Activated CD4-positive, alpha-beta T cell treated with anti-CD3 and anti-CD28 coated beads, Interleukin-2, amount 50 U/mL, for 4 hours (primary cell): ENCODE measurements around the gene TYK2.

Experiments used
- DNase-seq, 2 experiments: peaks; one replicate each; pipeline ENCODE4 v3.0.0-alpha.2; 2020

Gene TYK2

DNA sequence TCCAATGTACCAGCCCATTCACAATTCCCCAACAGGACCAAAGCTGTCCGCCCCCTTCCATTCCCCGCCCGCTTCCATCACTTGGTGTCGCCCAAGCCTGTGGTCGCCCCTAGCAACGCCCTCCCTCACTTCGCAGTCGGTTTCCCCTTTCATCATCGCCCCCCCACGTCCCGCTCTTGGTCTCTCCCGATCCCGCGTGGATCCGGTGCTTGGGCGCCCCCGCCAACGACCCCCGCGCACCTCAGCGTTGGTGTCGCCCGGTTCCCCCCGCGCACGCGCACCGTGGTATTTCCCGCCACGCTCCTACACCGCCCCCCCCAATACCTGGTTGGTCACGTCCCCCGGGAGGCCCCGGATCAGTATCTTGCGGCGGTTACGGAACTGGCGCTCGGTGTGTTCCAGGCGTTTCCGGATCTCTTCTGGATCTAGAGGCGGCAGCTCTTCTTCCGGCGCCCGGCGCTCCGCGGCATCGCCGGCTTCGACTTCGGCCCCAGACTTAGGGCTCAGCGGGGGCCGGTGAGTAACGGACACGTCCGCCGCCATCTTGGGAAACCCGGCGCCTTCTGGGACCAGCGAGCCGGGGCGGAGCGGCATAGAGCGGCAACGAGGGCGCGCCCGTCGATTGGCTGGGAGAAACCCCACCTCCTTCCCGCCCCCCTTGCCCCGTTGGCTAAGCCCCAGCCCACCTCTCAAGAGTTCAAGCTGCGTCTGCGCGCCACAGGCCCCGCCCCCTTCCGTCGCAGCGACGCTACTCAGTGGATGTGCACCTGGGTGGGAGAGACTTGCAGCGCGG, 47.2 kb downstream of the TYK2 start, which contains the start of gene RAVER1:
Gene RAVER1, minus strand, starts transcription at position 565 of the 793 bp plus-strand sequence. Its CDS starts 22 bp downstream, at position 543.
- peak; percentile 97 to 98 for DNase-seq

DNA sequence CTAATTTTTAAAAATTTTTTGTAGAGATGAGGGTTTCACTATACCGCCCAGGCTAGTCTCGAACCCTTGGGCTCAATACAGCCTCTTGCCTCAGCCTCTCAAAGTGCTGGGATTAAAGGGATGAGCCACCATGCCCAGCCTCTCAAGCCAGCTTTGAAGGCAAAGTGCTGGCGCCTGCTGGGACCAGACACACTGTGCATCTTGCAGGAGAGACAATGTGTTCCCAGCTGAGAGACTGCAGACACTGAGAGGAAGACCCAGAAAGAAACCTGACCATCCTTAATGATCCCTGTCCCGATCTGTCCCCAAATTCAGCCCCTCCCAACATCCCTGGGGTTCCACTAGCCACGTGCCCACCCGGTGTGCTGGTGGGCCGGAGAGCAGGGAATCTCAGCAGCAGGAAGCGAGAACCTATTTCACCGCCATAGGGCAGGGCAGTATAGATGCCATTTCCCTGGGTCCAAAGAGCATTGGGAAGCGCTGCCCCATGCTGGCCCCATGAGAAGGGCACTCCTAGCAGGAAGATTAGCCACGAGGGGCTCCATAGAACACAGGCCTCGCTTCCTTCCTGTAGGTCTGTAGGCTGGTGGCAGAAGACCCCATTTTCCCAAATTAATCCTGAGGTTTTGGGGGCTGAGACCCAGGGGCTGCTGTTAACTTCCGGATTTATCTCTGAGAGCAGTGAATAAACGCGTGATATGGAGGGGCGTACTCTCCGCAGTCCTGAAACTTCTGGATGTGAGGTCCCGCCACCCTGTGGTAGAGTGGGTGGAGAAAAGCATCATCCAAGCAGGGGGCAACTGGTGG, 48.0 kb downstream of the TYK2 start:
- DNase-seq: no peak

DNA sequence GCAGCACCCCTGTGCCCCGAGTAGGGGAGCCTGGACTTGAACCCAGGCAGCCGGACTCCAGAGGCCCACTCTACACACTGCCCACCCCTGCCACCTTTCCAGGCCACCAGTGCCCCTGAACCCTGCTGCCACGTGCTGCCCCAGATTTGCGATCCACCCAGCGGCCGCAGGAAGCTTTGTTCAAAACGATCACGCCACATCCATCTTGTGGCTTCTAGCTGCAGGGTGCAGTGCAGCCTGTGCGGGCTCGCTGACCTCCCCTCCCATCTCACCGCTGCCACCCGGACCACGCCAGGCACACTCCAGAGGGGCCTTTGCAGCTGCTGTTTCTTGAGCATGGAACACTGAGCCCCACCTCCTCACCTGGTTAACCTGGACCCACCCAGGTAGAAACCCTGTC, 50.8 kb downstream of the TYK2 start:
- DNase-seq: no peak

DNA sequence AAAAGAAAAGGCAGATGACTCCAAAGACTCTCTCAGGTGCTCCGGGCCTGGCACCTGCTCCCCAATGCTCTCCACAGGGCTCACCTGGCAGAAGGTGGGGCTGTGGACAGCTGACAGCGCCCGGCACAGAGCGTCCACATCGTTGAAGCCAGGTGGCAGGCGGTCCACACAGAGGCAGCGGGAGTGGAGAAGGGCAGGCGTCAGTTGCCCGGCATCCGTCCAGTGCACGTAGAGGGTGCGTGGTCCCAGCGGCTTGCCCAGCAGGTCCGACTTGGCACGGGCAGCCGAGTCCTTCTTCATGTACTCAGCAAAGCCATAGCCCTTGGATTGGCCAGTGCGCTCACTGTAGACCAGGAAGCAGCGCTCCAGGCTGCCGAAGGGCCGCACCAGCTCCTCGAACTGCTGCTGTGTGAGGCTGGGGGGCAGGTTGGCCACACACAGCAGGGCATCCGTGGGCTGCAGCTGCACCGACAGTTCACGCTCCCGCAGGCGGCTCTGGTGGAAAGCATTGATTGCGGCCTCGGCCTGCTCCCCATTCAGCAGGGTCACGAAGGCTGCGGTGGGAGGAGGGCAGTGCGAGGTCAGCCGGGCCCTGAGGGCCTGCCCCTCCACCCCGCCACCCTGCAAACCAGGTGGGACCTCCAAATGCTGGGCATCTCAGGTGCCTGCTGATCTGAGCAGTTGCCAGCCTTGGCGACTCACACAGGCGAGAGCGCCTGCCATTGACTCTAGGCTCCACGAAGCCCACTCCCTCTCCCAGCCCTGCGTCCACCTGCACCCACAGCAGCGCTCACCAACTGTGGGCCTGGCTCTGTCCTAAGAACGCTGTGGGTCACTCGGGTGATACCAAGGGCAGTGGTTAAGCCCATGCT, 51.6 kb downstream of the TYK2 start:
- DNase-seq: no peak

DNA sequence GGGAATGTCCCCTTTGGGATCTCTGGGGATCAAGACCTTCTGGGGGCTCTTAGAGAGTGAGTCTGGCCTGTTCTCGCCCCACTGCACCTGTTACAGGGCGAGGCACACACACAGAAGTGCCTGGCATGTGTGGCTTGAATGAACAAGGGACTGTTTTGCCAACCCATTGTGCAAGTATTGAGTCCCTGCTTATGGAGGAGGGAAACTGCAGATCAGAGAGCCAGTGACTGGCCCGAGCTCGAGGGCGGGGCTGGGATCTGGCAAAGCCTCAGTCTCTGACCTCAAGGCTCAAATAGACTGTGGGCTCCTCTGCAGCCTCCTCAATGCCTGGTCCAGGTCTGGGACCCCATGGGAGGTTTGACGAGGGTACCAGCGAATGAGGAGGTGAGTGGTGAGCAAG, 52.6 kb downstream of the TYK2 start:
- DNase-seq: no peak

DNA sequence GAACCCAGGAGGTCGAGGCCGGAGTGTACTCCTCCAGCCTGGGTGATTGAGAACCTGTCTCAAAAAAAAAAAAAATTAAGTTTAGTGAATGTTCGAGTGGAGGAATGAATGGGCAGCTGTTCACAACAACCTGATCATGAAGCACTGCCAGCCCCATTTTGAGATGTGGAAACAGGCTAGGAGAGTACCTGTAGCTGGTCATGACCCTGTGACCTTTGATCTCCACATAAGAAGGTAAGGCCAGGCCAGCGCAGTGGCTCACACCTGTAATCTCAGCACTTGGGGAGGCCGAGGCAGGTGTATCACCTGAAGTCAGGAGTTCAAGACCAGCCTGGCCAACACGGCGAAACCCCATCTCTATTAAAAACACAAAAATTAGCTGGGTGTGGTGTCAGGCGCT, 54.6 kb downstream of the TYK2 start:
- no peak for DNase-seq

DNA sequence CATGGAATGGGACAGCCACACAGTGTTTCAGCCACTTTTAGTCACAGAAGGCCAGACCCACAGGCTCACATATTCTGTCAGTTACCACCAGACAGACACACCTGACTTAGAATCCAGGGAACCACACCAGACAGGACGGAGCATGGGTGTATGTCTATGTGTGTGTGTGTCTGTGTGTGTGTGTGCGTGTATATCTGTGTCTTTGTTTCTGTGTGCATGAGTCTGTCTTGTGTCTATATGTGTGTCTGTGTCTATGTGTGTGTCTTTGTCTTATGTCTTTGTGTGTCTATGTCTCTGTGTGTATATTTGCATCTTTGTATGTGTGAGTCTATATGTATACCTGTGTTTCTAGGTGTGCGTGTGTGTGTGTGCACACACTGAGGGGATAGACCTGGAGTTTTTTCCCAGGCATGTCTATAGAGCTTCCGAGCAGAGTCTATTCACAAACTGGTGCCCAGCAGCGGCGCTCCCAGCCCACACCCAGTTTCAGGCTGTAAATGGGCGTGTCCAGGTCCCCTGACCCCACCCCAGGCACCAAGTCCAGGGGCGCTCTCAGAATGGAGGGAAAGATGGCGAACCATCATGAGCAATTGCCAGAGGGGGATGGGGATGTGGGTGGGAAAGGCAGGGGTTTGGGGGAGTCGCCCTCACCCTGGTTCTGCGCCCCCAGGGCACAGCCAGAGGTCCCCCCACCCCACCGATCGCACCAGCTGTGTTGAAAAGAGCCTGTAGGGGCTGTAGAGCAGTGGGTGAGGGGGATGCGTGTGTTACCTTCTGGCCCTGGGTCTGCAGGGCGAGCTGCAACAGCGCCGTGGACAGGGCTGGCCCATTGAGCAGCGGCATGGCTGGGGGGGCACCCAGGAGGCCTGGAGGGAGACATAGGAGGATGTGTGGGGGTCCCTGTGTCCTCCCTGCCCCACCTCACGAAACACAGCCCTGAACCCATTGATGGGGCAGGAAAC, 58.2 kb downstream of the TYK2 start:
- no peak for DNase-seq

DNA sequence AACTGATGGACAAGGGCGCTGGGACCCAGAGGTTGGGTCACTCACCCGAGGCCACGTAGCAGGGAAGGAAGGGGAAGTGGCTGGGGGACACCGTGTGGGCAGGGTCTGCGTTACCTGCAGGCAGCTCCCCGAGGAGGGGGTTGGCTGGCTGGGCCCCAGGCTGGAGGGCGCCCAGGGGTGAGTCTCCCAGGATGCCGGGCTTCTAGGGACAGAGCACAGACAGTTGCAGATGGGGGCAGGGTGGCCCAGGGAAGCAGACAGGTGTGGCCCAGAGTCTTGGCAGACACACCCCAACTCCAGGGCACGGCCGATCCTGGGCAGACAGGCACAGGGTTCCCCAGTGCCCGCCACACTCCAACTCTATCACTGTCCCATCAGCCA, 59.0 kb downstream of the TYK2 start:
- no peak for DNase-seq

DNA sequence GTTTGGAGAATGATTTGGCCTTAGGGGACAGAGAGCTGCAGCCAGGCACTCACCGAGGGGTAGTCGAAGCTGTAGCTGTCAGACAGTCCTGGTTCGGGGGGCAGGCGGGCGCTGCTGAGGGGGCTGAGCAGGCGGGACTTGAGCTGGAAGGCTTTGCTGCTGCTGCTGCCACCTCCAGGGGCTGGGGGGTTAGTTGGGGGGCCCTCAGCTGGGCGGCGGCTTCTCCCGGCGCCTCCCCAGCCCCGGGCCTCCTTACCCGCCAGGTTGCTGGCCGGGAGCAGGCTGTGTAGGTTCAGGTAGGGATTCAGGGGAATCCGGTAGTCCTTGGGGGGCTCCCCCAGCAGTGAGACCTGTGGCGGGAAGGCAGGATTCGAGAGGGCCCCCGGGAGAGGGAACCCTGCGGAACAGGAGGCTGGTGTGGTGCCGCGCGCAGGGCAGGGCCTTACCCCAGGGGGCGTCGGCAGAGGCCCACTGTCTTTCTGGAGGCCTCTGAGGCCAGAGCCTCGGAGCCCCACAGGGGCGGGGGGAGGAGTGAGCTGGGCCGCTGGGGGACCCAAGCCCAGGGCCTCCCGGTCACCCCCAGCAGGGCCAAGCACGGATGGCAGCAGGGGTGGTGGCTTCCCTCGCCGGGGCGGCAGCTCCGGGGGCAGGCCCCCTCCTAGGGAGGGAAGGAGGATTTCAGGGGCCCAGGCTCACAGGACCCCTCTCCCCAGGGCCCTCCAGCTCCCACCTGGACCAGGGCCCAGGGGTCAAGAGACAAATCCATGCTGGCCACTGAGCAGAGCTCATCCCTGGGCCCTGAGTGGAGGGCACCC, 59.6 kb downstream of the TYK2 start:
- no peak for DNase-seq

DNA sequence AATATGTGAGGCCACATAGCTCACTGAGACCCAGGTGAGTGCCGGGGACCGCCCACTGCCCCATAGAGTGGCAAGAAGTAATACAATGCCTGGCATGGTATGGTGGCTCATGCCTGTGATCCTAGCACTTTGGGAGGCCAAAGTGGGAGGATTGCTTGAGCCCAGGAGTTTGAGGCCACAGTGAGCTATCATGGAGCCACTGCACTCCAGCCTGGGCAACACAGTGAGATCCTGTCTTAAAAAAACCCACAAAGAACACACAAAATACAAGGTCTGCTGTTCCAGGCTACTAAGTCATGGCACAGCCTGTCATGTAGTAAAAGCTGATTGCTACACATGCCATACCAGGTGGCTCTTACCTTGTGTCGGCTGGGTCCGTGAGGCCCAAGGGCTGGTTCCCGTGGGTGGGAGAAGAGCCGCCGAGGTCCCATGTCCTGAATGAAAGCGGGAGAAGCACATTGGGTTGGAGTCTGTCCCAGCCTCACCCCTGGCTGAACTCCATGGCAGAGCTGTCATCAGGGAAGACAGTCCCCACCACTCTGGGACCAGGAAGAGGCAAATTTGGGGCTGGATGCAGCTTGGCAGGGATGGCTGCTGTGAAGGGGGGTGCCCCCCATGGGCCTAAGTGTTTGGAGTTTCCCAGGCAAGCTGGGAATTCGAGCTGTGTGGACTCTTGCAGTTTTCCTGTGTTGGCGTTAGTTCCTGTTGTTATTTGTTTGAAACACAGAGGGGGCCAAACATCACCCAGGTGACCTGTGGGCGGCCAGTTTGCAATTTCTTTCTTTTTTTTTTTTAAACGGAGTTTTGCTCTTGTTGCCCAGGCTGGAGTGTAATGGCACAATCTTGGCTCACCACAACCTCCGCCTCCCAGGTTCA, 61.3 kb downstream of the TYK2 start:
- no peak for DNase-seq

DNA sequence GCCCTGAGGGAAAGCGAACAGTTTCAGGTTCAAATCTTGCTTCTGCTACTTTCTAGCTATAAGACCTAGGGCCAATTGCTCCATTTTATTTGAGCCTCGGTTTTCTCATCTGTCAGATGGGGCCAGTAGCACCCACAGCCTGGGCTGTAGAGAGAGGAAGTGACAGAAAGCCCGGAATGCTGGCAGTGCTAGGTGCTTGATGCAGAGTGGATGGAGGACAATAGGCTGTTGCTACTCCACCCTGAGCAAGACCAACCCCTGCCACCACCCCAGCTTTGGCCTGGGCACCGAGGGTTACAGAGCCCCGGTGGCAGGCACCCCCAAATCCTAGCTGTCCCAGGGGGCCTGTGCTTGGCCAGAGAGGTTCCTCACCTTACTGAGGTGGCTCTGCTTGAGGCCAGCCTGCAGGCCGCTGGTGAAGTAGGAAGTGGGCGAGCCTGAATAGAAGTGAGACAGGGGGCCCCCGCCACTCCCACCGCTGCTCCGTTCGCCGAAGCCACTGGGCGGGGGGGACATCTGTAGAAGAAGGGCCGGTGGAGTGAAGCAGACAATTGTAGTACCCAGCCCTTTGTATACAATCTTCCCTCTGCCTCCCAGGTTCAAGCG, 62.4 kb downstream of the TYK2 start:
- DNase-seq: no peak

DNA sequence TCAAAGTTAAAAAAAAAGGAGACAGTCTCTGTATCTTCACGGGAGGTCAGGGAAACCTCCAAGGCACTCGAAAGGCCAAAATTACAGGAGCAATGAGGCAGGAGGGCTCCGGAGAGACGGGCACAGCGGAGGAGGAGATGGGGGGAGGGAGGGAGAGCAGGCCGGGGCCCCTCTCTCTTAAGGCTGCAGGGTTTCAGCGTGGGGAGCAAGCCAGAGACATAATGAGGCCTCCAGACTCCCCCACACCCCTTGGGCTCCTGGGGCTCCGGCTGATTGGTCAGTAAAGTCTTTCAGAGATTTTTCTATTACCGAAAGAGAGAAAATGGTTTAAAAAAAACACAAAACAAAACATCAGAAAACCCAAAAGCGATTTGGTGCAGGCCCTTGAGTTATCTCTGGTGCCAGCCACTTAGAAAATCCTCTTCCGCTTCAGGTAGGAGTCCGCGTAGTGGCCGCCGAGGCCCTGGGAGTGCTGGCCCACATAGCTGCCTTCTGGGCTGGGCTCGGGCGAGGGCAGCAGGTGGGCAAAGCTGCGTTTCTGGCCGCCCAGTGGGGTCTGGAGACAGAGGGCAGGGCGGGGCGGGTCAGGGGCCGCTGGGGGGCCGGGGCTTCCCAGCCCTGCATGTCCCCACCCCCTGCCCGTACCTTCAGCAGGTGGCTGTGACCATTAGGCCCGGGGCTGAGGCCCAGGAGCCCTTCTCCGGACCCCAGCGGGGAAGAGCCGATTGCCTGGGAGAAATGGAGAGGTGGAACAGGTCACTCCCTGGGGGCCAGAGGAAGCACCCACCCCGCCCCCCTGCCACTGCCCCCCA, 63.1 kb downstream of the TYK2 start:
- no peak for DNase-seq

DNA sequence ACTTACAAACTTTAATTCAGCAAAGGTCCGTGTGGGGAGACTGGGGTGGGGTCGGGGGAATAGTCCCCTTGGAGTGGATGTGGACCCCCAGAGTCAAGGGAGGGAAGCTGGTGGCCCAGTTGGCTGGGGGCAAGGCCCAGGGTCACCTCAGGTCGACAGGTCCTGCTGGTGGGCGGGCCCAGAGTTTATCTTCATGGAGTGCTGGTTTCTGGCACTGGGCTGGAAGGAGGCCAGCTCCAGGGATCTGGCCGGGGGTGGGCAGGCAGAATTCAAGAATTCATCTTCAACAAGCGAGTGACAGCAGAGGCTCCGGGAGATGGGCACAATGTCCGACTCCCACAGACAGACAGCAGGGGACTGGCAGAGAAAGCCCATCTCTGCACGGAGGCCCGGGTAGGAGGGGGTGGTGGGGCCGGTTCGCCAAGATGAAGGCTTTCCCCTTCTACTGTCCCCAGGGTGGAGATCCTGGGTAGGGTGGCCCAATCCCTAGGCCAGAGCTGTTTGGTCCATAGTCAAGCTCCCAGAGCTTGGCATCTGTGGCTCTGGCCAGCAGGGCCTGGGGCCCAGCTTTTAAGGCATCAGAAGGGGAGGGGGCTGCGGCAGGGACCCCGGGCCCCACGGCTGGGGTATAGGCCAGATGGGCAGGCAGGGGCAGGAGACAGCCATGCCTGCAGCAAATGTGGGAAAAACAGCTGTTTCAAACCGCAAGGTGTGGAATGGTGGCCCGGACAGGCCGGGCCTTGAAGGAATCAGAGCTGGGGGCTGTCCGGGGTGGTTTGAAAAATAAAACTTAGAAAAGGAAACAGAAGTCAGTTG, 63.9 kb downstream of the TYK2 start:
- DNase-seq: no peak

DNA sequence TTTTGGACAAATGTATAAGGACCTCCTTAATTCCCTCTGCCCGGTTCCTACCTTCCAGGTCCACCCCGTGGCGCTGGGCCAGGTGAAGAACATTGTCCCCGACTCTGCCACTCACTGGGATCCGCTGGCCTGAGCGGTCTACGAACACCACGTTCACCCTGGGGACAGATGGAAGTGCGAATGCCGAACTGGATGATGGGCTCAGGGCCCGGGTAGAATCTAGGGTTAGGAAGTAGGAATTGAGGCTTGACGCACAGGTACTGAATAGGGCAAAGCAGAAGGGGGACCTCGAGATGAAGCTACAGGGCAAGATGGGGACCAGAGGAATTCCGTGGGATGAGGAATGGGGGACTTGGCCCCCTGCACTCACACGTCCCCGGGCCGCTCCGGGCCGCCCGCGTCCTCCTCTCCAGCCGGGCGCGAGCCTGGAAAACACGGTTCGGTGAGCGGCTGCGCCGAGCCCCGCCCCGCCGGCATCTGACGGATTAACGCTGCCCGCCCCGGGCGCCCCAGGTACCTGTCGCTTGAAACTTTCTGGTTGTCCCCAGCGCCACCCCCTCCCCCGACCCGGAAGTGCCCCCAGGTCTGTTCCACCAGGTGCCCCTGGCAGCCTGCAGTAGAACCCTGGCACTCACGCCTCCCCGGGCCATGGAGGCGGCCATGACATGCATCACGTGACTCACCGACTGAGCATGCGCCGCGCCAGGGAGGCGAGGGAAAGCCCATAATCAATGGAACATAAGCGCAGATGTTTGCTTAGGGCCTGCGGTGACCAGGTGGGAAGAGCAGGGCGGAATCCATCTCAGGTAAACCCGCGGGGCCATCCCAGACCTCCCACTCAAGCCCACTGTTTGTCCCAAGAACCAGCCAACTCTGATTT, 64.8 kb downstream of the TYK2 start, which contains the start of gene FDX2:
Gene FDX2, minus strand, starts transcription at position 681 of the 880 bp plus-strand sequence. Its CDS starts 19 bp downstream, at position 662.
- DNase-seq: peak; percentile 94

DNA sequence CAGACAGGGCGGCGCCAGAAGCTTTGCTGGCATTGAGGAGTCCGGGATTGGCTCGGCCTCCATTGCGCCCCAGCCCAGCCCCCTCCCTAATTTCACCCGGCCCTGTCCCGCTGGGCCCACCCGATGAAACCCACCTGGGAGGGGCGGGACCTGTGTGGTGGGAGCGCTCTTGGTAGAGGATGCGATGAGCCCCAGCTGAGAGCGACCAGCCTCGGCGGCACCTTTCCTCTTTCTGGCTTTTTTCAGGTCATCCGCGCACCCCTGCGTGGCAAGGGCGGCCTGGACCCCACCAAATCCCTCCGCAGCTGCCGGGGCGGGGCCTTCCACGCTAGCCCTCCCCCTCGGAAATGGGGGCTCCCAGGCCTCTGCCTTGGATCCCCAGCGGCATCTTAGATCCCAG, 70.9 kb downstream of the TYK2 start, which contains the start of gene ZGLP1:
Gene ZGLP1, minus strand, starts transcription at position 393 of the 400 bp plus-strand sequence.
- DNase-seq: no peak

DNA sequence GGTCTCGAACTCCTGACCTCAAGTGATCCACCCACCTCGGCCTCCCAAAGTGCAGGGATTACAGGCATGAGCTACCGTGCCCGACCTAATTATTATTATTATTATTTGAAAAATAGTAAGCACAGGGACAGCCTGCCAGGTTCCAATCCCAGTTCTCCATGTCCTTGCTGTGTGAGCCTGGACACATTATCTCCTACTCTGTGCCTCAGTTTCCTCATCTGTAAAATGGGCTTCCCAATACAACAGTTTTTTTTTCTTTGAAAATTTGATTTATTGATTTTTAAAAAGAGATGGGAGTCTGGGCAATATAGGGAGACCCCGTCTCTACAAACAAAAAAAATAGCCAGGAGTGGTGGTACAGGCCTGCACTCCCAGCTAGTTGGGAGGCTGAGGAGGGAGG, 74.0 kb downstream of the TYK2 start:
- DNase-seq: no peak
